Superior temporal gyrus (tissue), 1 donor: Measurements from ENCODE around the gene ZDHHC12.

Experiments used
- DNase-seq: peaks from one replicate; pipeline ENCODE4 v3.0.0-alpha.2; 2016; ENCODE audit errors: extremely low spot score

Gene ZDHHC12

GRCh38 chr9:128723866-128724743 lies at the start of gene ZDHHC12:
ZDHHC12 (minus strand) TSS chr9:128724127; CDS start chr9:128724093, 34 bp downstream.
- DNase-seq: peak; percentile 87

DNA sequence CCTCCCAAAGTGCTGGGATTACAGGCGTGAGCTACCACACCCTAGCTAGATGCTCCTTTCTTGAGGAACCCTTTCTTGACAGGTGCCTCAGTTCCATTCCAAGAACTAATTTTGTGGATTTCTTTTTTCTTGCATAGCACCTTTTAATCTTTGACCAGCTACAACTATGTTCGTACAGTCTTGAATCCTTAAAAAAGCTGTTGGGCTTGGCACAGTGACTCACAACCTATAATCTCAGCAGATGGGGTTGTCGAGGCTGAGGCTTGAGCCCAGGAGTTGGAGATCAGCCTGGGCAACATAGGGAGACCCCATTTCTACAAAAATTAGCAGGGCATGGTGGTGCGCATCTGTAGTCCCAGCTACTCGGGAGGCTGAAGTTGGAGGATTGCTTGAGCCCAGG lies 49.1 kb upstream of the ZDHHC12 start:
- no peak for DNase-seq

GRCh38 chr9:128771745-128772519 lies 48.0 kb upstream of the ZDHHC12 start, which contains the start of gene ZER1:
ZER1 (minus strand) TSS chr9:128771927; CDS start chr9:128755565, 16,362 bp downstream.
- DNase-seq: peak; percentile 92

GRCh38 chr9:128771094-128771721 lies 47.3 kb upstream of the ZDHHC12 start:
- DNase-seq: peak; percentile 23

DNA sequence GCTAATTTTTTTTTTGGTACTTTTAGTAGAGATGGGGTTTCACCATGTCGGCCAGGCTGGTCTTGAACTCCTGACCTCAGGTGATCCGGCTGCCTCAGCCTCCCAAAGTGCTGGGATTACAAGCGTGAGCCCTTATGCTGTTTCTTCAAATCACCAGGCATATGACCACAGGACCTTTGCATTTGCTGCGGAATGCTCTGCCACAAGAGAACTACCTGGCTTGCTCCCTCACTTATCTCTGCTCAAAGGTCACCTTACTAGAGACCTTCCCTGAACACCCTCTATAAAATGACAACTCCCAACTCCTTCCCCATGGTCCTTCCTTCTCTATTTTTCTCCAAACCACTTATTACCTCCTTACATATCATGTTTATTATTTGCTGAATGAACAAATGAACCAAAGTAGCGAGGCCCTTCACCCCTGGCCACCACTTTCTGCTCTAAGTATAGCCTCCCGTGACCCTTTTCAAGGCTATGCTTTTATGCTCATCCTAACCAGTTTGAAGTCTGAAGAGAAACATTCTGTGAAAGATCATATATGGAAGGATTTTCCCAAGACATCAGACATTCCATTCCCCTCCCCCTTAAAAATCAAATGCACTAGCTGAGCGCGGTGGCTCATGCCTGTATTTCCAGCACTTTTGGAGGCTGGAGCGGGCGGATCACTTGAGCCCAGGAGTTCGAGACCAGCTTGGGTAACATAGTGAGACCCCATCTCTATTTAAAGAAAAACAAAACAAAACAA lies 46.5 kb upstream of the ZDHHC12 start:
- DNase-seq: no peak

DNA sequence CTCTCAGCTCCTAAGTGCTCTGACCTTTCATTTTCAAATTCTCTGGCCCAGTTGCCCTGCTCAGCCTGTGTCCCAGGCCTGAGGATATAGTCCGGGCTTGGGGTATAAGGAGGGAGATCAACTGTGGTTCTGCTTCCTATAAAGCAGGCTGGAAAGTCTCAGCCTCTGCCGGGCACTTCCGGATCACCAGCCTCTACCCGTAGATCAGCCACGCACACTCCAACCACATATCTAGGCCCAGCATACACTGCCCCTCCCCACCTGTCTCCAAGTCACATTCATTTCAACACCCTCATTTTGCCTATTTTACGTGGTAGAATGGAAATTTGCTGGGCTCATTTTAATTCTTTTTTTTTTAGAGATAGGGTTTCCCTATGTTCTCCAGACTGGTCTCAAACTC lies 44.7 kb upstream of the ZDHHC12 start:
- no peak for DNase-seq

DNA sequence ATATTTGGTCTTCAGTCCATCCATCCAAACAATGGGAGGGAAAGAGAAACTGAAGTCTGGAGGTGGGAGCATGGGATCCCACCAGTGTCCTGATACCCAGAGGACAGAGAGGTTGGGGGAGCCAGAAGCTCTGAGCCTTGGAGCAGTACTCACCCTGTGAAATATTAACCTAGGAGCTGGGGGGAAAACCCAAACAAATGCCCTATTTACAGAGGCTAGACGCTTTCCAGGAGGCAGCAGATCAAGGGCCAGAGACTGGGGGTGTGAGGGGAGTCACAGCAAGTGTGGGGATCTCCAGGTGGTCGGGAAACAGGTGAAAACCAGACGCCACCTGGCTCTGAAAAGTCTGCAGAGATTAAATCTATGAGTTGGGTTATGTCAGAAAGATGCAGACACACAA lies 41.6 kb upstream of the ZDHHC12 start:
- DNase-seq: no peak

DNA sequence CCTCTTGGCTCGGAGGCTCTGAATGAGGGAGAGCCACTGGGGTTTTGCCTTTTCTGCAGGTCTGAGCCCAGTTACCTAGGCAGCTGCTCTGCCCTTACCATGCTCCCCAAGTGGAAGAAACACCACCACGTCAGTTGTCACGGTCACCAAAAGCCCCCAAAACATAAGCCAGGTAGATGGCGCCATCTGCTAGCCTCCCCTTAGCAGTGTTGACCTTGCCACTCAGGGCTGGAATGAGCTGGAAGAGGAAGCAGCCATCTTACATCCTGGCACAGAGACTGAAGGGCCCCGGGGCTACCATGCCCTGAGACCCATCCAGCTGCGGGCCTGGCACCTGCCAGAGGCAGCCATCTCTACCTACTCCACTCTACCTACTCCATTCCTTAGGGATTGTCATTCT lies 40.4 kb upstream of the ZDHHC12 start:
- no peak for DNase-seq

DNA sequence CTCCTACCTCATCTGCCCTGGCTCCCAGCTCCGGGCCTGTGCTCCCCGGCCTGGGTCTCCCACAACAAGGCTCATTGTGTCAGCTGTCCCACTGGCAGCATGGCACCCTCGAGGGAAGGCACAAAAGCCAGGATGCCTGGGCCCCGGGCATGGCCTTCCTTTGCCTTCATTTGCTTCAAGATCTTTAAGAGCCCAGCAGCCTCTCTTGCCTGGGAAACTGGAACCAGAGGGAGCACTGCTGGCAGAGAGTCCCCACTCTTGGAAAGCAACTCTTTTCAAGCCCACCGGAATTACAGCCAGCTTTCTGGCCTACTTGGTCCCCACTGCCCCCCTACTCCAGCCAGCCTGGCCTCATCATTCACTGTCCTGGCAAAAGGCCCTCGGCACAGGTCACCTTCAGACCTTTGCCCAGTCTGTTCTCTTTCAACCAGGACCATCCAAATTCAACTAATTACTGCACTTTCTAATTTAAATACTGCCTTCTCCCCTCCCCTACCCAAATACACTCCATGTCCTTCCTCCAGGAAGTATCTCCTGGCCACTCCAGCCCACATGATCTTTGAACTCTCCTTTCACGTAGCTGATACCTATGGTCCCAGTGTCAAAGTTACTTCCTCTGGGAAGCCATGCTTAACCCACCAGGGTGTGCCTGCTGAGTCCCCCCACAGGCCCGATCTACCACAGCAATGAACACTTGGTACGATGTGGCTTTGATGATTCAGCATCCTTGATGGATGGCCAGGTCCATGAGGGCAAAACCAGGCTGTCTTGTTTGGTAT lies 38.9 kb upstream of the ZDHHC12 start:
- DNase-seq: no peak

- DNase-seq: no peak
Measured at GRCh38 chr9:128757602-128758001, 33.7 kb upstream of the ZDHHC12 start.

GRCh38 chr9:128753627-128754026 lies 29.7 kb upstream of the ZDHHC12 start:
- no peak for DNase-seq

- no peak for DNase-seq
Measured at GRCh38 chr9:128750926-128751595, 27.1 kb upstream of the ZDHHC12 start.

DNA sequence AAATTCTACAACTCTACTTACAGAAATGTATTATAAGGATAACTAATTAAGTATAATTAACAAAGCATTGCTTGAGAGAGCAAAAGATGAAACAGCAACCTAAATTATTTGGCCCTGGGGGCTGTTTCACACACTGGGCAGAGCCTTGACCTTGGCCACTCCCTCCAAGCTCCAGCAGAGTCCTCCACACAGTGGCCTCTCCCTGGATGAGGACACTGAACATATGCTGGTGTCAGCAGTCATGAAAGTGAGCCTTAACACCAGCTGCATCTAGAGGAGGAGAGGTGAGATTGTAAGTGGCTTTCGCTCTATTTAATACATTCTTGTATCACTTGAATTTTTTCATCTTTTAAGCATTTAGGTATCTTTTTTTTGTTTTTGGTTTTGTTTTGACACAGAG lies 23.3 kb upstream of the ZDHHC12 start:
- DNase-seq: no peak

DNA sequence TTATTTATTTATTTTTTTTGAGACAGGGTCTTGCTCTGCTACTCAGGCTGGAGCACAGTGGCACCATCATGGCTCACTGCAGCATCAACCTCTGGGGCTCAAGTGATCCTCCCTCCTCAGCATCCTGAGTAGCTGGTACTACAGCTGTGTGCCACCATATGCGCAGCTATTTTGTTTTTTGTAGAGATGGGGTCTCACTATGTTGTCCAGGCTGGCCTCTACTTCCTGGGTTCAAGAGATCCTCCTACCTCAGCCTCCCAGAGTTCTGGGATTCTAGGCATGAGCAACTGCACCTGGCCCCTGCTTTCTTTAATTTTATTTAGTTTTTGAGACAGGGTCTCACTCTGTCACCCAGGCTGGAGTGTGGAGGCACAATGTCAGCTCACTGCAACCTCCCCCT lies 19.5 kb upstream of the ZDHHC12 start:
- no peak for DNase-seq

DNA sequence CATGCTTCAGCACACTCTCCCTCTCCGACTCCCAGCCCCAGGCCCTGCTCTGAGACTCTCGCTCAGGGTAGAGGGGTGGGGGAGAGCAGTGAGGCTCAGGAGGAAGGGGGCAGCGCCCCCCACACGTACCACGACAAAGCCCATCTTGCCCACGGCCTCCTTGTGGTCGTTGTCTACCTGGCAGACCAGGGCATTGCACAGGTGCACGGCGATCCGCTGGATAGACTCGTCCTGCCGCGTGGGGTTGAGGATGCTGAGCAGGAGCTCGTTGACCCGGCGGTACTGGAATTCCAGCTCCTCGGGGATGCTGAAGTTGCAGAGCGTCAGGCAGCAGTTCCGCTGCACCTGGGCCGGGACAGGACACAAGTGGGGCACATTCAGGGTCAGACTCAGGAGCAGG lies 18.5 kb upstream of the ZDHHC12 start:
- DNase-seq: no peak

- DNase-seq: peak; percentile 65
Measured at GRCh38 chr9:128735373-128735772, 11.4 kb upstream of the ZDHHC12 start.

- DNase-seq: peak; percentile 68
Measured at GRCh38 chr9:128733256-128733655, 9.3 kb upstream of the ZDHHC12 start.

- DNase-seq: no peak
Measured at GRCh38 chr9:128732576-128732975, 8.6 kb upstream of the ZDHHC12 start.

- DNase-seq: no peak
Measured at GRCh38 chr9:128731691-128732090, 7.8 kb upstream of the ZDHHC12 start.

- no peak for DNase-seq
Measured at GRCh38 chr9:128731093-128731492, 7.2 kb upstream of the ZDHHC12 start.
